Body of pancreas (tissue), 4 donors: Measurements from ENCODE around the gene FAF2.

Source experiments
- POLR2A ChIP-seq, 3 donors: fragments of 450-650 bp; IDR thresholded peaks; one replicate each; pipeline ENCODE4 v1.6.1; 2016; ENCODE audit warnings: antibody characterized with exemption in 3 of 3, mild to moderate bottlenecking in 2 of 3
- TF ChIP-seq, protein P1 (sequence below), 7 experiments: fragments of 450-650 bp in 4 of 7; fragments of 200-600 bp in 3 of 7; sonication (generic) in 3 of 7; IDR thresholded peaks; one replicate each; pipeline ENCODE4 v1.5.1; 2016 to 2019; ENCODE audit warnings: antibody characterized with exemption in 7 of 7

DNA sequence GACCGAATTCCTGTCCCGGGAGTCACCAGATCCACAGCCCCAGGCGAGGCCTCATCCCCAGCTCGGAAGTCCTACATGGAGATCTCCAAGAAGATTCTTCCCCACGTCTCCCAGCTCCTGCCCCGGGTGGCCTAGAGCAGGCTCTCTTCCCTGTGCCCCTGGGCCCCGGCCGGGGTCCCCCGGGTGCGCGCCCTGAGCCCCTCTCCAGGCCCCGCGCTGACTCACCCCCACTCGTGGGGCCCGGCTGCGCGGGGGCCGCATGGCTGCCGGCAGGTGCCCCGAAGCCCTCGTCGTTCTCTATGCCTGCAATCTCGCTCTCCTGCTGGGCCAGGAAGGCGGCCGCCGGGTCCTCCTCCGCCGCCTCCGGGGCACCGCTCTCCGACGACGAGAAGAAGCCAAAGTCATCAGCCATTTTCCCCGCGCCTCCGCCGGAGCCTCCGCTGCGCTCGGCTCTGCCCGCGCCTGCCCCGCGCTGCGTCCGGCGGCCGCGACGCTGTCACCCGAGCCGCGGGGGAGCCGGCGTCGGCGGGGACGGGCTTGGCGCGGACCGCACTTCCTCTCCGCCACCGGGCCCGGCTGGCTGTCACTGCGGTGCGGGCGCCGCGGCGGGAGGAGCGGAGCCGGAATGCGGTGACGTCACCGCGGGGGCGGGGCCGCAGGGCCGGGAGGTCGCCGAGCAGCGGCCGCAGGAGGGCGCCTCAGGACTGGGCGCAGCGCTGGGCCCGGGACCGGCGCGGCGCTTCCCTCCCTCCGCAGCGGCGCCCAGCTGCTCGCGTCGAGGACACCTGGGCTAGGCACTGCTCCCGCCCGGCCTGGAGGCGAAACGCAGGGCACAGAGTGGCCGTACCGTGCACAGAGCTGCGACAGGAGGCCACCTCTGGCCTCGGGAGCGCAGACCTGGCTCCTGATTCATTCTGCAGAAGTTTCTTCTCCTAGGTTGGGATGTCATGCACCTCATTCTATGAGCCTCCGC lies 31.9 kb upstream of the FAF2 start, which contains the start of gene CLTB:
- TF ChIP-seq, protein P1, sequence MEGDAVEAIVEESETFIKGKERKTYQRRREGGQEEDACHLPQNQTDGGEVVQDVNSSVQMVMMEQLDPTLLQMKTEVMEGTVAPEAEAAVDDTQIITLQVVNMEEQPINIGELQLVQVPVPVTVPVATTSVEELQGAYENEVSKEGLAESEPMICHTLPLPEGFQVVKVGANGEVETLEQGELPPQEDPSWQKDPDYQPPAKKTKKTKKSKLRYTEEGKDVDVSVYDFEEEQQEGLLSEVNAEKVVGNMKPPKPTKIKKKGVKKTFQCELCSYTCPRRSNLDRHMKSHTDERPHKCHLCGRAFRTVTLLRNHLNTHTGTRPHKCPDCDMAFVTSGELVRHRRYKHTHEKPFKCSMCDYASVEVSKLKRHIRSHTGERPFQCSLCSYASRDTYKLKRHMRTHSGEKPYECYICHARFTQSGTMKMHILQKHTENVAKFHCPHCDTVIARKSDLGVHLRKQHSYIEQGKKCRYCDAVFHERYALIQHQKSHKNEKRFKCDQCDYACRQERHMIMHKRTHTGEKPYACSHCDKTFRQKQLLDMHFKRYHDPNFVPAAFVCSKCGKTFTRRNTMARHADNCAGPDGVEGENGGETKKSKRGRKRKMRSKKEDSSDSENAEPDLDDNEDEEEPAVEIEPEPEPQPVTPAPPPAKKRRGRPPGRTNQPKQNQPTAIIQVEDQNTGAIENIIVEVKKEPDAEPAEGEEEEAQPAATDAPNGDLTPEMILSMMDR (IDR thresholded peaks at IDR 0.05) = peak; percentile 27 to 100 (median 90)
- peak; percentile 40 to 87 (median 52) for TF ChIP-seq POLR2A (IDR thresholded peaks at IDR 0.05)
